ENCODE data around the gene SRCIN1.

DNA sequence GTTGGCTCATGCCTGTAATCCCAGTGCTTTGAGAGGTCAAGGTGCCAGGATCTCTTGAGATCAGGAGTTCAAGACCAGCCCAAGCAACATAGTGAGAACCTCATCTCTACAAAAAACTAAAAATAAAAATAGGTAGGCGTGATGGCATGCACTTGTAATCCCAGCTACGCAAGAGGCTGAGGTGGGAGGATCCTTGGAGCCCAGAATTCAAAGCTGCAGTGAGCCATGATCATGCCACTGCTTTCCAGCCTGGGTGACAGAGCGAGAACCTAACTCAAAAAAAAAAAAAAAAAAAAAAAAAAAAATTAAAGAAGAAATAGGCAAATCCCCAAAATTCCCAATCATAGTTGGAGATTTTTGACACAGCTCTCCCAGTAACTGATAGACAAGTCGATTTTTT is 32.2 kb upstream of the SRCIN1 start:
- TF ChIP-seq, protein P1, sequence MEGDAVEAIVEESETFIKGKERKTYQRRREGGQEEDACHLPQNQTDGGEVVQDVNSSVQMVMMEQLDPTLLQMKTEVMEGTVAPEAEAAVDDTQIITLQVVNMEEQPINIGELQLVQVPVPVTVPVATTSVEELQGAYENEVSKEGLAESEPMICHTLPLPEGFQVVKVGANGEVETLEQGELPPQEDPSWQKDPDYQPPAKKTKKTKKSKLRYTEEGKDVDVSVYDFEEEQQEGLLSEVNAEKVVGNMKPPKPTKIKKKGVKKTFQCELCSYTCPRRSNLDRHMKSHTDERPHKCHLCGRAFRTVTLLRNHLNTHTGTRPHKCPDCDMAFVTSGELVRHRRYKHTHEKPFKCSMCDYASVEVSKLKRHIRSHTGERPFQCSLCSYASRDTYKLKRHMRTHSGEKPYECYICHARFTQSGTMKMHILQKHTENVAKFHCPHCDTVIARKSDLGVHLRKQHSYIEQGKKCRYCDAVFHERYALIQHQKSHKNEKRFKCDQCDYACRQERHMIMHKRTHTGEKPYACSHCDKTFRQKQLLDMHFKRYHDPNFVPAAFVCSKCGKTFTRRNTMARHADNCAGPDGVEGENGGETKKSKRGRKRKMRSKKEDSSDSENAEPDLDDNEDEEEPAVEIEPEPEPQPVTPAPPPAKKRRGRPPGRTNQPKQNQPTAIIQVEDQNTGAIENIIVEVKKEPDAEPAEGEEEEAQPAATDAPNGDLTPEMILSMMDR (IDR thresholded peaks at IDR 0.05), result no peak
- no peak for TF ChIP-seq POLR2A (IDR thresholded peaks at IDR 0.05)
